Stimulated activated memory B cell treated with anti-CD40 and anti-IgM and Interleukin-4, amounts not matched to agents 10 μg/mL and 1 μg/mL and 100 μg/mL, for 72 hours (primary cell): Measurements from ENCODE around the gene BST1.

Source experiments
- ATAC-seq: fragments of 150-1000 bp; cut with Tn5 transposase; 2 replicates; pipeline ENCODE4 v1.10.0; 2021
- H3K27ac Mint-ChIP-seq: one replicate; pipeline ENCODE4 v1.8.0; 2022; ENCODE audit warnings: mild to moderate bottlenecking, mixed read lengths
- H3K27me3 Mint-ChIP-seq: one replicate; pipeline ENCODE4 v1.8.0; 2022; ENCODE audit warnings: mixed read lengths
- H3K36me3 Mint-ChIP-seq: one replicate; pipeline ENCODE4 v1.8.0; 2022; ENCODE audit warnings: mixed read lengths
- H3K4me1 Mint-ChIP-seq: one replicate; pipeline ENCODE4 v1.8.0; 2022; ENCODE audit warnings: mixed read lengths
- H3K4me3 Mint-ChIP-seq: one replicate; pipeline ENCODE4 v1.8.0; 2022; ENCODE audit warnings: mild to moderate bottlenecking, moderate library complexity, mixed read lengths
- H3K9me3 Mint-ChIP-seq: one replicate; pipeline ENCODE4 v1.8.0; 2022; ENCODE audit warnings: mixed read lengths

The BST1 gene

DNA sequence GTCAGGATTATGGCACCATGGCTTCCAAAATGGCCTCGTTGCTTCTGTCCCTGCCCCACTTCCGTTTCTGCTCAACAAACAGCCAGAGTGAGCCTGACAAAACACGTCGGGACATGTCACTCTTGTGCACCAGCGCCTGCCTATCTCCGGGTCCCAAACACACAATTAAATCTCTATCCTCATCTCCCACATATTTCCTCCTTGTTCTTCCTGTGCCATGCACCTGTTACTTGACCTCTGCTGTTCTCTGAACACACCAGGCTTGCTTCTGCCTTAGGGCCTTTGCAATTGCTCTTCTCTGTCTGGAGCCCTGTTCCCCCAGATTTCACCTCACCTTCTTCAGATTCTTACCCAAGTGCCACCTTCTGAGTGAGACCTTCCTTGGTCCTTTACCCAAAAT lies 62.5 kb downstream of the BST1 start:
- no peak for ATAC-seq
- H3K4me3 Mint-ChIP-seq: no peak overlapping the region
- peaks cover under 1% of the 10 kb centered on the region for H3K27me3 Mint-ChIP-seq
- H3K36me3 Mint-ChIP-seq: no peaks in the 10 kb centered on the region
- H3K4me1 Mint-ChIP-seq: peaks cover 9% of the 10 kb centered on the region
- H3K9me3 Mint-ChIP-seq: no peaks in the 10 kb centered on the region
- H3K27ac Mint-ChIP-seq: no peak overlapping the region

DNA sequence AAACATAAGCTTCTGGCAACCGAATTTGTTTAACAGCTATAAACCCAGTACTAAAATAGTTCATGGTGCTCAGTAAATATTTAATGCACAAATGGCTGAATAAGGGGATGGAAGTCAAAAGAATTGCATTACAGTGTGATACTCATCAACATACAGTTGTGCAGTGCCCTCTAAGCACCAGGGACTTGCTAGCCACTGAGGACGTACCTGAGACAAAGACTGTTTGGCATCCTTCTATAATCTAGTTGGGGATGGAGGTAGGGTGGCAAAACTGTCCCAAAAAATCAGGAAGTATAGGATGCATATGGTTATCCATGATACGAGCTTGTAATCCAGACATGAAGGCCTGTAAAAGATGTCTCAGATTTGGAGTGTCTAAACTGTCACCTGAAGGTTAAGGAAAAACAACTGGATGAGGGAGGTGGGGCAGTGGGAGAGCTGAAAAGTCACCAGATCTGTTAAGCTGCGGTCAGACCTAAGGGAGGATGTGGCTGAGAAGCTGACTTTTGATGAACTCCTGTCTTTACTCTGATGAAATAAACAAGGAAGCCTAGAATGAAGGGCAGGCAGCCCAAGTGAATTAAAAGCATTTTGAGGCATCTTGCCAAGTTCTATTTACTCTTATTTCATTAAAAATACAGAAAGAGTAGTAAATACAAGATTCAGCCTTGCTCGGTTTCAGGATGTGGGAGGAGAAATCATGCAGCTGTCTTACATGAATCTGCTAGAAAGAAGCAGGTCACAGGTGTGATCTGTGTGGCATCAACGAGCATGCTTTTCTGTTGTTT lies 63.2 kb downstream of the BST1 start:
- peak; percentile 48 for ATAC-seq
- Mint-ChIP-seq H3K9me3 (no peaks in the 10 kb centered on the region), H3K27ac (no peak overlapping the region), H3K36me3 (no peaks in the 10 kb centered on the region), H3K27me3 (no peaks in the 10 kb centered on the region), H3K4me1 (peaks cover 9% of the 10 kb centered on the region), H3K4me3 (no peak overlapping the region)

GRCh38 chr4:15766821-15767220 lies 64.0 kb downstream of the BST1 start:
- H3K4me3 Mint-ChIP-seq: no peak overlapping the region

DNA sequence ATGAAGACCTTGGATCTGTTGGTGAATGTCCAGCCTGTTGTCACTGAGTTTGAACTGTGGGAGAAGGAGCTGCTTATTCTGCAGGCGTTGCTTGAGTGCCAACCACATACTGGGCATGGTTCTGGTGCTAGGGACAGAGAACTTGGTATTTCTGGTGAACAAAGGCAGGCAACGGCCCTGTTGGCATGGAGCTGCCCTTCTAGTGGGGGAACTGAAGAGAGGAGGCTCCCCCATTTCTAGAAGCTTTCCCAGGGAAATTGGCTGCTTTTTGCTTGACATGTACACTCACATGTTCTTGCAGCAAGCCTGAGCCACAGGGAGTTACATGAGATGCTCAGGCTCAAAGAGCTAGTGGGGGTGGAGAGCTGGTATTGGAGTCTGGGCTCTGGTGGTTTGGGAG lies 66.3 kb downstream of the BST1 start:
- ATAC-seq: no peak
- peaks cover 15% of the 10 kb centered on the region for H3K27me3 Mint-ChIP-seq
- peaks cover 9% of the 10 kb centered on the region for H3K4me1 Mint-ChIP-seq
- no peak overlapping the region for H3K4me3 Mint-ChIP-seq
- no peaks in the 10 kb centered on the region for H3K9me3 Mint-ChIP-seq
- no peak overlapping the region for H3K27ac Mint-ChIP-seq
- H3K36me3 Mint-ChIP-seq: no peaks in the 10 kb centered on the region

More at GRCh38 chr4:15766821-15767220, 64.0 kb downstream of the BST1 start:
- H3K36me3 Mint-ChIP-seq: no peaks in the 10 kb centered on the region
- peaks cover 9% of the 10 kb centered on the region for H3K4me1 Mint-ChIP-seq
- no peaks in the 10 kb centered on the region for H3K27me3 Mint-ChIP-seq
- ATAC-seq: no peak
- H3K27ac Mint-ChIP-seq: no peak overlapping the region
- no peaks in the 10 kb centered on the region for H3K9me3 Mint-ChIP-seq

DNA sequence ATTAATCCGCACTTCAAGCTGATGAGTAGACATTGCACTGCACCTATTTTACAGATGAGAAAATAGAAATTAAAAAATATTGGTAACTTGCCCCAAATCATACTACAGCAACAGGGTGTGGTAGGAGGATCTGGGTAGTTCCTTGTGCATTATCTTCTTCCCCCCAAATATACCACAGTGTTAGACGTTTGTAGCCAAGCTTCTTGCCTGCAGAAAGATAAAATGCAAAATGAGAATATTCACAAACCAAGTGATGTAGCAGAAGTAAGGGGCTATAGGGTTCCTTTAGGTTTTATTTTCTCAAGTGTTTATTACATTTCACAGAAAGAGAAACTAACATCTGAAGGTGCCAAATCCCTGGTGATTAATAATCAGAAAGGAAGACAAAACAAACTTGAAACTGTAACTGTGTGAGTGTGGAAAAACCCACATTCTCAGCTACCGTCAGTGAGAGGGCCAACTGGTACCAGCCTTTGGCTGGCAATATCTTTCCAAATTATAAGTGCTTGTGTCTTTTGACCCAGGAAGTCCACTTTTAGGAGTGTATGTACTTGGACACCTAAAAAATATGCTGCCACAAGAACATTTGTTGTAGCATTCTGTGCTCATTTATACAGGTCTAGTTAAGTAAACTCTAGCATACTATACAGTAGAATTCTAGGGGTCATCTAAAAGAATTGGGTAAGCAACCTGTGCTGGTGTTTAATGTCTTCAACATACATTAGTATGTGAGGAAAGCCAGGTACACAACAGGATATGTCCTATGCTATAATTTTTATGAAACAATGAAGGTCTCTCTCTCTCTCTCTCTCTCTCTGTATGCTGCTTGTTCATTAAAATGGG lies 68.6 kb downstream of the BST1 start:
- Mint-ChIP-seq H3K9me3 (no peaks in the 10 kb centered on the region), H3K27me3 (peaks cover 30% of the 10 kb centered on the region), H3K27ac (no peak overlapping the region), H3K36me3 (no peaks in the 10 kb centered on the region), H3K4me1 (peaks cover 5% of the 10 kb centered on the region), H3K4me3 (no peak overlapping the region)
- peak; percentile 62 for ATAC-seq

DNA sequence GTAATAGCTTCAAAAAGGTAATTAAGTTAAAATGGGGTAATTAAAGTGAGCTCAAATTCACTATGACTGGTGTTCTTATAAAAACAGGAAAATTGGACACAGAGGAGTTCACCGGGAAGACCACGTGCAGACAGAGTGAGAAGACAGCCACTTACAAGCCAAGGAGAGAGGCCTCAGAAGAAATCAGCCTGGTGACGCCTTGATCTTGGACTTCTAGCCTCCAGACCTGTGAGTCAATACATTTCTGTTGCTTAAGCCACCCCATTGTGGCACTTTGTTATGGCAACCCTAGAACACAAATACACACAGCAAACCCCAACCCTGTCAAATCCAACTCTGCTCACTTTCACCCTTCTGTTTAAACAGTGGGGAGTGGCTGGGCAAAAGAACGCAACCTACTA lies 71.2 kb downstream of the BST1 start:
- Mint-ChIP-seq H3K9me3 (no peaks in the 10 kb centered on the region), H3K27ac (no peak overlapping the region), H3K4me1 (peaks cover 18% of the 10 kb centered on the region), H3K4me3 (no peak overlapping the region), H3K36me3 (no peaks in the 10 kb centered on the region), H3K27me3 (peaks cover 30% of the 10 kb centered on the region)
- no peak for ATAC-seq

- H3K4me3 Mint-ChIP-seq: no peak overlapping the region
- H3K27ac Mint-ChIP-seq: no peak overlapping the region
- peaks cover 24% of the 10 kb centered on the region for H3K4me1 Mint-ChIP-seq
- H3K36me3 Mint-ChIP-seq: no peaks in the 10 kb centered on the region
- no peaks in the 10 kb centered on the region for H3K9me3 Mint-ChIP-seq
- no peak for ATAC-seq
- H3K27me3 Mint-ChIP-seq: peaks cover 34% of the 10 kb centered on the region
Observed at GRCh38 chr4:15776871-15777648, 74.2 kb downstream of the BST1 start.

- Mint-ChIP-seq H3K27me3 (peaks cover 34% of the 10 kb centered on the region), H3K9me3 (no peaks in the 10 kb centered on the region), H3K4me3 (peak overlapping the region; percentile 82), H3K27ac (peak overlapping the region; percentile 48), H3K36me3 (no peaks in the 10 kb centered on the region), H3K4me1 (peaks cover 31% of the 10 kb centered on the region)
- no peak for ATAC-seq
Observed at GRCh38 chr4:15777697-15778288, 74.9 kb downstream of the BST1 start.

DNA sequence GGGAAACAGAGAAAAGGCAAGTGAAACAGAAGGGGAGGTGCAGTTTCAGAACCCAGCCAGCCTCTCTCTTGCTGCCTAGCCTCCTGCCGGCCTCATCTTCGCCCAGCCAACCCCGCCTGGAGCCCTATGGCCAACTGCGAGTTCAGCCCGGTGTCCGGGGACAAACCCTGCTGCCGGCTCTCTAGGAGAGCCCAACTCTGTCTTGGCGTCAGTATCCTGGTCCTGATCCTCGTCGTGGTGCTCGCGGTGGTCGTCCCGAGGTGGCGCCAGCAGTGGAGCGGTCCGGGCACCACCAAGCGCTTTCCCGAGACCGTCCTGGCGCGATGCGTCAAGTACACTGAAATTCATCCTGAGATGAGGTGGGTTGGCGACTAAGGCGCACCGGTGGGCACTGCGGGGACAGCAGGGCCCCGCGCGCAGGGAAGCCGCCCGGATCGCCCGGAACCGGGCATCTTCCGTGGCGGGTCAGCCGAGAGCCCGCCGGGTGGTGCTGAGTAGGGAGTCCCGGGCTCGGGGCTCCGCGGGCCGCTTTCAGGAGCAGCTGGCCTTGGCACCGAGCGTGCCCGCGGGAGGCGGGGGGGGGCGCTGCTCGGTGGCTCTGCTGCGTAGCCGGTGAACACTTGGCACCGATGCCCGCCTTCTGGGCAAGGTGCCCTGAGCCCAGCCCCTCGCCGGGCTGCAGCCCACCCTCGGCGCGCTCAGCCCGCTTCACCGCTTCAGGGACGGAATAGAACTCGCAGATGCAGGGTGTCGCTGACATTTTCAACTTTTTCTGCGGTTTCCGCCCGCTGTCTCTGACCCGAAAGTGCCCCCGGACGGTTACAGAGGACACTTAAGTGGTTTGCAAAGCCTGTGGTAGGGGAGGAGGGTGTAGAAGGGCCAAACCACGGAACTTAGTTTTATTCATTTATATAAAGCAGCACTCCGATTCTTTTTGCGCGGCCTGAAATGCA lies 75.7 kb downstream of the BST1 start, which contains the start of gene CD38:
CD38 (plus strand) TSS at position 40 of the 953 bp plus-strand sequence; CDS start at position 127, 87 bp downstream.
- Mint-ChIP-seq H3K9me3 (no peaks in the 10 kb centered on the region), H3K27me3 (peaks cover 31% of the 10 kb centered on the region), H3K4me1 (peaks cover 39% of the 10 kb centered on the region), H3K4me3 (peak within 1 kb of the TSS; percentile 82), H3K27ac (peak within 1 kb of the TSS; percentile 48), H3K36me3 (no peaks in the 10 kb centered on the region)
- ATAC-seq: peak; percentile 85

- H3K27ac Mint-ChIP-seq: no peak overlapping the region
- H3K36me3 Mint-ChIP-seq: no peaks in the 10 kb centered on the region
- H3K4me3 Mint-ChIP-seq: peak overlapping the region; percentile 82
- H3K9me3 Mint-ChIP-seq: no peaks in the 10 kb centered on the region
- H3K4me1 Mint-ChIP-seq: peaks cover 47% of the 10 kb centered on the region
- ATAC-seq: no peak
- H3K27me3 Mint-ChIP-seq: peaks cover 31% of the 10 kb centered on the region
Observed at GRCh38 chr4:15779306-15779705, 76.4 kb downstream of the BST1 start.

DNA sequence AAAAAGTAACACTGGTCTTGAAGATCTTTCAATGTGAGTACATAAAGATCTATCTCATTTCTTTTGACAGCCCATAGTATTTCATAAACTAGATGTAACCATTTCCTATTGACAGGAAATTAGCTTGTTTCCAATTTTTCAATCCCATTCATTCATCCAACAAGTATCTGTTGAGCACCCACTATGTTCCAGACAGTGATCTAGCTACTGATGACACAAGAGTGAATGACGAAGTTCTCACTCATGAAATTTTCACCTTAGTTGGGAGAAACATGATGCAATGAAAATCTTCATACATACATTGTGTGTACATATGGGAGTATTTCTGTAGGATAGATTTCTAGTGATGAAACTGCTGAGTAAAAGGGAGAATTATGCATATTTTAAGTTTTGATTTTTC lies 76.9 kb downstream of the BST1 start:
- no peak for ATAC-seq
- Mint-ChIP-seq H3K27me3 (peaks cover 28% of the 10 kb centered on the region), H3K27ac (no peak overlapping the region), H3K4me1 (peaks cover 52% of the 10 kb centered on the region), H3K4me3 (no peak overlapping the region), H3K36me3 (no peaks in the 10 kb centered on the region), H3K9me3 (no peaks in the 10 kb centered on the region)

DNA sequence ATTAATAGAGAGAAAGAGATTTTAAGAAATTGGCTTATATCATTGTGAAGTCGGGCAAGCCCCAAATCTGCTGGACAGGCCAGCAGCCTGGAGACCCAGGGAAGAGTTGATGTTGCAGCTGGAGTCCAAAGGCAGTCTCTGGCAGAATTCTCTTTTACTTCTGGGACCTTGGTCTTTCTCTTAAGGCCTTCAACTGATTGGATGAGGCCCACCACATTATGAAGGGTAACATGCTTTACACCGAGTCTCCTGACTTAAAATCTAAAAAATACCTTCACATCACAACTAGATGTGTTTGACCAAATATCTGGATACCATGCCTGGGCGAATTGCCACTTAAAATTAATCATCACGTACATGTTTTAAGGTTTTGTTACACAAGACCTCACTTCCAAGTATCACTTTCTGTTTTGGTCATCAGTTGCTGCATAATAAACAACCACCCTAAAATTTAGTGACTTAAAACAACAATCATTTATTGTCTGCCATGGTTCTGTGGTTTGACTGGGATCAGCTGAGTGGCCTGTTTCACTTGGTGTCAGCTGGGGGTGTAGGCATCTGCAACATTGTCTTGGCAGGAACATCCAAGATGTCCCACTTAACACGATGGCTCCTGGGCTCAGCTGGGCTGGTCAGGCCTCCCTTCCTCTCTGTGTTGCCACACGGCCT lies 78.7 kb downstream of the BST1 start:
- H3K9me3 Mint-ChIP-seq: no peaks in the 10 kb centered on the region
- H3K36me3 Mint-ChIP-seq: no peaks in the 10 kb centered on the region
- H3K27me3 Mint-ChIP-seq: peaks cover 16% of the 10 kb centered on the region
- no peak for ATAC-seq
- peaks cover 62% of the 10 kb centered on the region for H3K4me1 Mint-ChIP-seq
- H3K4me3 Mint-ChIP-seq: no peak overlapping the region
- H3K27ac Mint-ChIP-seq: no peak overlapping the region
